IMR-90 (cell line): ENCODE data around the gene RNF215.

Experiments
- BHLHE40 ChIP-seq: fragments of 150-350 bp; IDR thresholded peaks from 2 replicates; pipeline ENCODE4 v1.6.1; 2016; ENCODE audit warnings: mild to moderate bottlenecking, low read depth, low read length
- CEBPB ChIP-seq: IDR thresholded peaks from 2 replicates; pipeline ENCODE4 v1.6.1; 2012; ENCODE audit warnings: low read depth, low read length, improper control_type of control experiment
- CHD1 ChIP-seq: IDR thresholded peaks from 2 replicates; pipeline ENCODE4 v1.6.1; 2012; ENCODE audit warnings: low read depth, low read length, improper control_type of control experiment
- MAFK ChIP-seq: IDR thresholded peaks from 2 replicates; pipeline ENCODE4 v1.6.1; 2012; ENCODE audit warnings: low read depth, low read length, improper control_type of control experiment
- MXI1 ChIP-seq: IDR thresholded peaks from 2 replicates; pipeline ENCODE4 v1.6.1; 2012; ENCODE audit warnings: low read depth, mild to moderate bottlenecking, low read length, moderate library complexity, borderline replicate concordance
- POLR2A ChIP-seq: IDR thresholded peaks from 2 replicates; pipeline ENCODE4 v1.6.1; 2012; ENCODE audit warnings: mild to moderate bottlenecking, low read depth, low read length
- SMC3 ChIP-seq: fragments of 150-350 bp; IDR thresholded peaks from 2 replicates; pipeline ENCODE4 v1.6.1; 2016; ENCODE audit warnings: low read depth, mild to moderate bottlenecking, antibody characterized with exemption, low read length, moderate library complexity
- TF ChIP-seq, protein P1 (sequence below): conservative IDR thresholded peaks from 2 replicates; pipeline ENCODE4 v1.5.1; 2012; ENCODE audit warnings: mild to moderate bottlenecking, low read depth, low read length, improper control_type of control experiment
- TF ChIP-seq, protein P2 (sequence below): fragments of 150-350 bp; IDR thresholded peaks from 2 replicates; pipeline ENCODE4 v1.6.1; 2017; ENCODE audit warnings: mild to moderate bottlenecking, antibody characterized with exemption, low read length, low read depth

- TF ChIP-seq BHLHE40: no peak
- TF ChIP-seq, protein P1, sequence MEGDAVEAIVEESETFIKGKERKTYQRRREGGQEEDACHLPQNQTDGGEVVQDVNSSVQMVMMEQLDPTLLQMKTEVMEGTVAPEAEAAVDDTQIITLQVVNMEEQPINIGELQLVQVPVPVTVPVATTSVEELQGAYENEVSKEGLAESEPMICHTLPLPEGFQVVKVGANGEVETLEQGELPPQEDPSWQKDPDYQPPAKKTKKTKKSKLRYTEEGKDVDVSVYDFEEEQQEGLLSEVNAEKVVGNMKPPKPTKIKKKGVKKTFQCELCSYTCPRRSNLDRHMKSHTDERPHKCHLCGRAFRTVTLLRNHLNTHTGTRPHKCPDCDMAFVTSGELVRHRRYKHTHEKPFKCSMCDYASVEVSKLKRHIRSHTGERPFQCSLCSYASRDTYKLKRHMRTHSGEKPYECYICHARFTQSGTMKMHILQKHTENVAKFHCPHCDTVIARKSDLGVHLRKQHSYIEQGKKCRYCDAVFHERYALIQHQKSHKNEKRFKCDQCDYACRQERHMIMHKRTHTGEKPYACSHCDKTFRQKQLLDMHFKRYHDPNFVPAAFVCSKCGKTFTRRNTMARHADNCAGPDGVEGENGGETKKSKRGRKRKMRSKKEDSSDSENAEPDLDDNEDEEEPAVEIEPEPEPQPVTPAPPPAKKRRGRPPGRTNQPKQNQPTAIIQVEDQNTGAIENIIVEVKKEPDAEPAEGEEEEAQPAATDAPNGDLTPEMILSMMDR: no peak
- TF ChIP-seq, protein P2, sequence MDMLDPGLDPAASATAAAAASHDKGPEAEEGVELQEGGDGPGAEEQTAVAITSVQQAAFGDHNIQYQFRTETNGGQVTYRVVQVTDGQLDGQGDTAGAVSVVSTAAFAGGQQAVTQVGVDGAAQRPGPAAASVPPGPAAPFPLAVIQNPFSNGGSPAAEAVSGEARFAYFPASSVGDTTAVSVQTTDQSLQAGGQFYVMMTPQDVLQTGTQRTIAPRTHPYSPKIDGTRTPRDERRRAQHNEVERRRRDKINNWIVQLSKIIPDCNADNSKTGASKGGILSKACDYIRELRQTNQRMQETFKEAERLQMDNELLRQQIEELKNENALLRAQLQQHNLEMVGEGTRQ: no peak
- no peak for TF ChIP-seq CHD1
- TF ChIP-seq SMC3: no peak
- no peak for TF ChIP-seq CEBPB
- TF ChIP-seq POLR2A: no peak
- TF ChIP-seq MAFK: no peak
- no peak for TF ChIP-seq MXI1
Observed at GRCh38 chr22:30432096-30432495, 44.9 kb upstream of the RNF215 start.
